Suppressor macrophage treated with lipopolysaccharide for 1 hour (primary cell): ENCODE data around the gene DYRK1A.
"Not testable (repeated sequence)": the region's sequence is repeated elsewhere in the genome, so short reads cannot be mapped to it uniquely, and the experiment has no call there.

ENCODE experiments used
- DNase-seq, 3 donors: peaks; one replicate each; pipeline ENCODE4 v3.0.0-alpha.2; 2020 to 2022

Gene DYRK1A

DNA sequence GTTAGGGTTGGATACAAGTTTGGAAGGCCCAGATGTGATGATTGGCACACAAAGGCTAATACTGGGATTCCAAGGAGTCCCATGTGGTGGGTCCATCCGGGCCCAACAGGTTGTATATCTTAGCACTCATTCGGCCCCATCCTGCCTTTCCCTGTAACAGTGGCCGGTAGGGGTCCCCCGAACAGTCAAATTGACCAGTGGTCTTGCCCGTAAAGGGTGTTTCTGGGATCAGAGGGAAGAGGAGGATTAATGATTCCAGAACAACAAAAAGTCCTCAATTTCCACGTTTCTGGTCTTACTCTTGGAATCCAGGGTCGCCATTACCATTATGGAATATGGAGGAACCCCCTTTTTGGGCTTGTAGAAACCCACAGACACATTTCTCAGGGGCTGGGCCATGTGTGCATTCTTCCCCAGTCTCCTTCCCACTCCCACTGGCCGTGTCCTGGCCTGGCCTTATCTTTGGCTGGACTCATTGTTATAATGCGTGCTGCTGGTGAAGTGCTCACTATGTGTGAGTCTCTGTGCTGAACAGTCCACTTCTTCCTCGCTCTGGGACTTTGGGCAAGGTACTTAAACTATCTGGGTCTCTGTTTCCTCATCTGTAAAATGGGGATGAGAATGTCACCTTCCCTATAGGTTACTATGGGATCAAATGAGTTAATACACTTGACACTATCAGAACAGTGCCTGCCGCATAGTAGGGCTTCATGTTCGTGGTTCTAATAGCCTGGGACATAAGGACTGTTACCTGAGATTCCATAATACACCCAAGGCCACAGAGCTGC lies 161.8 kb downstream of the DYRK1A start:
- no peak for DNase-seq

DNA sequence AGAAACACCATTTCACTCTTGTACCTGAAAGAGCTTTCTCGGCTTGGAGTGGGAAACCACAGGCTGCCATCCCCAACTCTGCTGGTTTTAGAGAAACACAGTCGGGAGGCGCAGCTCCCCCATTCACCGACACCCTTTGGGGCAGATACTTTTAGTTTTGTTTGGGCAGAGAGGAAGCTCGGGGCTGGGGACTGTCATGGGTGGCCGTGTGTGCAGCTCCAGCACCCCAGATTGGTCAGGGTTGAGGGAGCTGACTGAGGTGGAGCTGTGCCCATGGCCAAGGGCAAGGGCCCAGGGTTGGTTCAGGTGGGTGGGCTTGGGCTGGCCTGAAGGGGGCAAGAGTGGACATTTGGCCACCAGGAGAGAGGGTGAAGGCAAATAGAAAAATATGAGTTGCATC lies 163.1 kb downstream of the DYRK1A start:
- DNase-seq, result no peak

DNA sequence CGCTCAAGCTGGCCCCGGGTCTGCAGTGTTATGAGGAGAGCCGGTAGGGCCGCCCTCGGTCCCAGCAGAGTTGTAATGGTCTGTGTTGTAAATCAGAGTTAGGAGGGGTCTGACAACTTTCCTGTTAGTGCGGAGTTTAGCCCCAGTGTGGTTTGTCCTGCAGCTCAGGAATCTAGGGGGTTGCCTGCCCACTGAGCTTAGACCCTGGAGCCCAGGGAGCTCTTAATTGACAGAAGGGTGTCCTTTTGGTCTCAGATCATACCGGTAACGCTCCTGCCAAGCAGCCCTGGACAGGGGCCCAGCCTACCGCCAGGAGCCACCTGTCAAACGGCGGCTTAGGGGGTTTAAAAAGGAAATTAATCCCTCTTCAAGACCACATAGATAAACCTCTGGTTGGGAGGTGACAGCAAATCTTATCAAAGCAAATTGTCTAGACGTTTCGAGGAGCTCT lies 164.4 kb downstream of the DYRK1A start:
- no peak for DNase-seq

DNA sequence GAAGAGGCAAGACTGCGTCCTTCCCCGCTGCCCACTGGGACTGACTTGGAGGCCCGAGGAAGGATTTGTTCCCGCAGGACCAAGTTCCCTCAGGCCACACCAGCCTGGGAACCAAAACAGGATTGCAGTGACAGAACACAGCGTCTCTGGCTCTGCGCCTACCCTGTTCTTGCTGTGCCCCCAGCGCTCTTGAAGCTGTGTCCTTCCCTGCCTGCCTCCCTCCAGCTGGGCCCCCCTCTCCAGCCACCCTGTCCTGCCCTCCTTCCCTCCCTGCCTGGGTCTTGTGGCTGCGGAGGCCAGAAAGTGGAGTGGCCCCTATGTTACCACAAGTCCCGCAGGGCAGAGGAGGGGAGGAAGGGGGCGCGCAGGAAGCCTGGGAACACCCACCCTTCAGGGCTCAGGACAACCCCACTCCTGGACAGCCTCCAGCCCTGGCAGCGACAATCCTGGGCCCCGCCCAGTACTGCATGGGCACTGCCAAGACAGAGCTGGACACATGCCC lies 164.9 kb downstream of the DYRK1A start:
- DNase-seq, result no peak

DNA sequence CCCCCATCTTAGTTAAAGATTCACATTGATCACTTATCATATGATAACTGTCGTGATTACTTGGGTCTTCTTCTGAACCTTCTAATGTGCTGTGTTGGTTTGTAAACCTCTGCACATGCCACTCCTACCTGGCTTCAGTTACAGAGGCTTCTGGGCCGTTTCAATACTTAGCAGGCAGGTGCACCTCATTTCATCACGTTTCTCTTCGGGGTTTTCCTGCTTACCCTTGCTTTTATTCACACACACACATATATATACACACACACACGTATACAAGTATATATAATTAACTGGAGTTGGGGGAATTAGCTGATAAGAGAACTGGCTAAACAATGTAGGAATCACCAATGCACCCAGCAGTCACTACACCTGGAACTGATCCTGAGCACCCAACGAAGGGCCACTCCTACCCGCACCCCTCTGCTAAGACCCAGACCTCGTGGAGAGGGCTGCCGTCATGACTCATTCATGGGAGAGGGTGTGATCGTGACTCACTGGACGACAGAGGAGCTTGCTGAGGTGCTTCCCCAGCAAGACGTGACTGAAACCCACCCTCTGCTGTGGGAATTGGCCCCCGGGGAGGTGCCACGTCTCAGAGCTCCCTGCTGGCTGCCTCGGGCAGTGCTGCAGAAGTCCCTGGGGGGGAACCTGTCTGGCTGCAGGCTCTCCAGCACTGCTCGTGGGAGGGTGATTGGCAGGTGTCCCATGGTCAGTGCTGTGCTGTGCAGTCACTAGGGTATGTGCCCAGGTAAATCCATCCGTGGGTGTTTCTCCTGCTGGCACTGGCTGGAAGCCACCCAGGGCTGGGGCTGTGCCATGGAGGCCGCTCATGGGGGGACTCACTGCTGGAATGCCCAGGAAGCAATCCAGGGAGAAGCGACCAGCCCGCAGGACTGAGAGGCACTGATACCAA lies 166.6 kb downstream of the DYRK1A start:
- DNase-seq, result peak in 2 of 3 donors; percentile 10 to 16

DNA sequence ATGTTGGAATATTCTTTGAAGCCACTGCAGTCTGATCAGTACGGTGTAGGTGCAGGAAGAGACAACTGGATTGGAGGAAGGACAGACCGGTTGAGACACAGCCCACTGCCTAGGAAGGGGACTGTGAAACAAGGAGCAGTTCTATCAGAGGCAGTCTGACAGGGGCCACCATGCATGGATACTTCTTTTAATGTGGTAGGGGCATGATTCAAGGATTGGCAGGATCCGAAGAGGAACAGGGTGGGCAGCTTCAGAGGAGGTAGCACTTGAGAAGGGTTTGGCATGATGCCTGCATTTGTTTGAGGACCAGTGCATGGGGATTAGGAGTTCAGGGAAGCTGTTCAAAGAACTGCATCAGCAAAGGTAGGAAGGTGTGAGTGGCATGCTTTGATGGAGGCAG lies 167.9 kb downstream of the DYRK1A start:
- DNase-seq, result no peak

DNA sequence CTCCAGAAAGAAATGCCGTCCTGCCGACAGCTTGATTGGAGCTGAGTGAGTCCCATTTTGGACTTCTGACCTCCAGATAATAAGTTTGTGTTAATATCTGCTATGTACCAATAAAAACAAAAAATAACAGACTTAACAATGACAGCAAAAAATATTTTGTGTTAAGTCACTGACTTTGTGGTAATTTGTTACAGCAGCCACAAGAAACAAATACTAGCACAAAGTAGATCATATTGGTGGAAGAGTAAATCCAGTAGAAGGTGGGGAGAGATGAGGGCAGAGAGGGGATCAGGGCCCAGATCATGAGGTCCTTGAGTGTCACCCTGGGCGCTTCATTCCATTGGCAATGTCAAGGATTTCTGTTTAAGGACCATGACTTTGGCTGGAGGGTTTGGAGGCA lies 168.6 kb downstream of the DYRK1A start:
- DNase-seq, result no peak

DNA sequence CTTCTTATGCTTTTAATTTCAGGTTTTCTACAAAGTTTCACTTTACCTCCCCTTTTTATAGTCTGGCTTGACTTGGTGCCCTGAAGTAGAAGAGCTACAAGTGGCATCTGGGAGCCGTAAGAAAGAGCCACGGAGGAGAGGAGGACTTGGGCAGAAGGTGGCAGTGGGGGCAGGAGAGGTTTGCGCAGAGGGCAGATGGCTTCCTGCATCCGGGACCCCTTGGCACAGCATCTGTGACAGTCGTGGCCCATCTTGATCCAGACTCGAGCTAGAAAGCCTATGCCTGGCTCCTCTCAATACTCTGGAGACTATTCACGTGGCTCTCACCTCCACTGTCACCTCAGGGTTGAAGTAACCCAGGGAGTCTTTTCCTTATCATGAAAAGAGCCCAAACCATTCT lies 169.1 kb downstream of the DYRK1A start:
- DNase-seq, result no peak

DNA sequence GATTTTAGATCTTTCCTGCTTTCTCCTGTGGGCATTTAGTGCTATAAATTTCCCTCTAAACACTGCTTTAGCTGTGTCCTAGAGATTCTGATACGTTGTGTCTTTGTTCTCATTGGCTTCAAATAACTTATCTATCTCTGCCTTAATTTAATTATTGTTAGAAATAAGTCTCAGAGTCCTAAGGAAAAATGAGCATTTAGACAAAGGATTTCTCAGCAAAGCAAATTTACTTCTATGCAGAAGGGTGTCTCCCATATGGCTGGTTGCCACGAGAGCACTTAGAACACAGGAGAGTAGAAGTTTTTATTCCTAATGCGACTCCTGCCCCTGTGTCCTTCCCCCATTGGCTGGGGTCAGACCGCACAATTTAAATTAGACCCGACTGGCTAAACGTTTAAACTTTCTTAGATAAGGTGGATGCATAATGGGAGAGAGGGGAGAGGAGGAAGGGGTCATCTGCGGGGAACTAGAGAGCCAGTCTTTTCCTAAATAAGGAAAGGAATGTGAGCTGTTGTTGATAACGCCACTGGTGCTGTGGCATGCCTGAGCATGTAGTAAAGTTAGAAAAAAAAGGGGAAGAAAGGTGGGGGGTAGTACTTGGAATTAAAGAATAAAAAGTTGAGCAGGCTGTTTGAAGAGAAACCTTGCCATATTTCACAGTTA lies 170.2 kb downstream of the DYRK1A start:
- no peak for DNase-seq

DNA sequence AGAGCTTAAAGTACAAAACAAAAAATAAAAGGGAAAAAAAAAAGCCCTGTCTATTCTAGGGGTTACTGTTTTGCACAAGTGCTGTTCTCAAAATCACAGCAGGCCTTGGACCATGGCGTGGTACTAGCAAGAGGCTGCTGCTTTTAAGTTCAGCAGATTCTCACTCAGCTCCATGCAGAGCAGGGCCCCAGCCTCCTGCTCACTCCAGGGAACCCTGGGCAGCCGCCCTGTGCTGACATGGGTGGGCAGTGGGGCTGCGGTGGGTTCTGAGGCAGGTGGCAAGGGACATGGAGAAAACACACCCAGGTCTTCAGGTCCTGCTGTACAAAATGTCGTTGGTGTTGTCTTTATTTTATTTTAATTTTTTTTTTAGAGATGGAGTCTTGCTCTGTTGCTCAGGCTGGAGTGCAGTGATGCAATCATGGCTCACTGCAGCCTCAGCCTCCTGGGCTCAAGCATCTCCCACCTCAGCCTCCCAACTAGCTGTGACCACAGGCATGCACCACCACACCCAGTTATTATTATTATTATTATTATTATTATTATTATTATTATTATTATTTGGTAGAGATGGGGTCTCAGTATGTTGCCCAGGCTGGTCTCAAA lies 170.9 kb downstream of the DYRK1A start:
- no peak for DNase-seq

DNA sequence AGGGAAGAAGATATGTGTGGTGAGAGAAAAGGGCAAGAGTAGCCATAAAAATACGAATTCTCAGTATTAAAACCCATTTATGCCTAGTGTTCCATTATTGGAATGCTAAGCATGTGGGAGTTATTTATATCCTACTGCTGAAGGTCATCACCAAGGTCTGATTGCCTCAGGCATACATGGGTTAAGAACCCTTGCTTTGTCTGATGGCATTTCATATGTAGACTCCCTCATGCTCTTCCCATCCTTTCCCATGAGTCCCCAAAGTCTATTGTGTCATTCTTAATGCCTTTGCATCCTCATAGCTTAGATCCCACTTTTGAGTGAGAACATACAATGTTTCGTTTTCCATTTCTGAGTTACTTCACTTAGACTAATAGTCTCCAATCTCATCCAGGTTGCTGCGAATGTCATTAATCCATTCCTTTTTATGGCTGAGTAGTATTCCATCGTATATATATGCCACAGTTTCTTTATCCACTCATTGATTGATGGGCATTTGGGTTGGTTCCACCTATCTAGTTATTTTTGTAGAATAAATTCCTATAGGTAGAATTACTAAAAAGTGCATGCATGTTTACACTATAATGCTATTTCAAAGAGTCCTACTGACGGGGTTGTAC lies 172.5 kb downstream of the DYRK1A start:
- DNase-seq, result no peak

DNA sequence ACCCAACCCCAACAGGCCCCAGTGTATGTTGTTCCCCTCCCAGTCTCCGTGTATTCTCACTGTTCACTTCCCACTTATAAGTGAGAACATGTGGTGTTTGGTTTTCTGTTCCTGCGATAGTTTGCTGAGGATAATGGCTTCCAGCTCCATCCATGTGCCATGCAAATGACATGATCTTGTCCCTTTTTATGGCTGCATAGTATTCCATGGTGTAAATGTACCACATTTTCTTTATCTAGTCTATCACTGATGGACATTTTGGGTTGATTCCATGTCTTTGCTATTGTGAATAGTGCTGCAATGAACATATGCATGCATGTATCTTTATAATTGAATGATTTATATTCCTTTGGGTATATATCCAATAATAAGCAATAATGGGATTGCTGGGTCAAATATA lies 174.6 kb downstream of the DYRK1A start:
- DNase-seq, result not testable (repeated sequence)

DNA sequence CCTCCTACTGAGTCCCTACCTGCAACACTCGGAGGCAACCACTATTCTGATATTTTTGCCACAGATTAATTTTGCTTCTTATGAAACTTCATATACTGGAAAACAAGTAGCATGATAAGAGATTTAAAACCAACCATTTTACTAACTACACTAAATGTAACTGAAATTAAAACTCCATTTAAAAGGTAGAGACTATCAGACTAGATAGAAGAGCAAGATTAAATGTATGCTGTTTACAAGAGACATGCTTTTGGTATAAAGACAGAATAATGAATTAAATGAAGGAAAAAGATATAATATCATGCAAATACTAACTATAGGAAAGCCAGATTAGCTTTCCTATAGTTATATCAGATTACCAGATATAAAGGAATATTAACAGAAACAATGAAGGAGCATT lies 175.9 kb downstream of the DYRK1A start:
- no peak for DNase-seq

DNA sequence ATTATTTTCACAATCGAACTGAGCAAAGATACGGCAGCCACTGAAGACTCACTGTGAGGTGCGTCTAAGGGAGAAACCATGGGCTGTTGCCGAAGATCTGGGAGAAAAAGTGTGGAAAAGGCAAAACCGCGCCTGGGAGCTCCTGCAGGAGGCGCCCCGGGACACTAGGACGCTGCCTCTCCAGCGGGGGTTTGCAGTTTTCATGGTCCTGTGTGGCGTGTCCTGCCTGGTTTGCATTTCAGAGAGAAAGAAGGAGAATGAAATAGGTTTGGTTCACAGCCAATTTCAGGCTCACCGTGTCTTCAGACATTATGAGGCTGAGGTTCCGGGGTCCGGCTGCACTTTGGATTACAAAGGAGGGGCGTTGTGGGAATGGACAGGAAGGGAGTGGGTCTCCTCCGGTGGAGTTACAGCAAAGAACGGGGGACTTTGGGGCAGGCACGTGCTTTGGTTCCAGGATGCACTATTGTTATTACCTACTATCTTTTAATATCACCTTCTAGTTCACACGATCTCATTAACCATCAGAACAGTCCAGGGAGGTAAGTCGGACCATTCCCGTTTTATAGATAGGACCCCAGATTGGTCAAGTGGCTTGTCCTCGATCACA lies 179.8 kb downstream of the DYRK1A start:
- no peak for DNase-seq

DNA sequence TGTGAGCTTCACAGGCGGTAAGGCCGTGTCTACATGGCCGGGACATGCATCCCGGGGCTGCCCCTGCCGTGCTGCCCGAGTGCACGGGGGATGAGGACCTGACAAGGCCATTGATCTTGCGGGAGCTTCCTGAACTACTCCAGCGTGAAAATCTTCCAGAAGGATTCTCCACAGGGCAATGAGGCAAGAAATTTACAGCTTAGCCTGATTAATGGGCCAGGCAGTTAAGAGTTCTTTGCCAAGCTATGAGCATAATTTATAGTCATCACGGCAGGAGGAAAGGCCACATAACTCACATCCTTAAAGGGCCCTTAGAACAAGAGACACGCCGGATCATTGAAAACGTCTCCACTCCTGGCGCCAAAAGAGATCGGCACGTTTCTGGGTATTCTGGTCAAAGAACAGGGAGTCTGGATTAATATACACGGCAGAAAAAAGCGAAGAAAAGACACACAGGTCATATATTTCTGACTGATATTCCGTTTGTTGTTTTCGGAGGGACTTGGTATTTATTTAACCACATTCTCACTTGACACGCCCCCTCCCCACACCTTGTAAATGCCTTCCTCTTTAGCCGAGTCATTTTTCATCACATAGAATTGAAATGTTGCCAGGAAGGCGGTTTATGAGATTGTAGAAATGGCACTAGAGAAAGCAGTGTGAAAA lies 180.5 kb downstream of the DYRK1A start:
- DNase-seq, result no peak

DNA sequence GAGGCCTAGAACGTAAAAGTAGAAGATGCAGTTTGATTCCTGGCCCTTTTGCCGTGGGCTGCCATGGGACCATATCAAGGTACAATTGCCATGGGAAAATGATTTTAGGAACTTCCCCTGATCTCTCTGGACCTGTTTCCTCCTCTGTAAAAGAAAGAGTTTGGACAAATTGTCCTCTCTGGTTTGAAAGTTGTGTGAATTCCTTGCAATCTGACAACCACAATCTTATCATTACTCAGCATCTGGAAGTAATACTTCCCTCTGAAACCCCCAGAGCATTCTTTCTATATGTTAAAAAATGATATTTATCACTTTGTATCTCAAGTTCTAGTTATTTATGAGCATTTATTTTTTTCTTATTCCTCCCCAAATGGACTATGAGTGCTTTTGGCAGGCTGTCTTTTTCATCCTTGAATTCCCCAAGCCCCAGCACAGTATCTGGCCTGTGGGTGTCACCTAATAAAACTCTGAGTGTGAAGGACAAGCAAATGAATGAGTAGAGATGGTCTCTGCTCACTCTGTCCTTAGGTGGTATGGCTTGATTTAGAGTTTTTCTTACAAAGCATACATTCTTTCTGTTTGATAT lies 181.1 kb downstream of the DYRK1A start:
- DNase-seq, result no peak

DNA sequence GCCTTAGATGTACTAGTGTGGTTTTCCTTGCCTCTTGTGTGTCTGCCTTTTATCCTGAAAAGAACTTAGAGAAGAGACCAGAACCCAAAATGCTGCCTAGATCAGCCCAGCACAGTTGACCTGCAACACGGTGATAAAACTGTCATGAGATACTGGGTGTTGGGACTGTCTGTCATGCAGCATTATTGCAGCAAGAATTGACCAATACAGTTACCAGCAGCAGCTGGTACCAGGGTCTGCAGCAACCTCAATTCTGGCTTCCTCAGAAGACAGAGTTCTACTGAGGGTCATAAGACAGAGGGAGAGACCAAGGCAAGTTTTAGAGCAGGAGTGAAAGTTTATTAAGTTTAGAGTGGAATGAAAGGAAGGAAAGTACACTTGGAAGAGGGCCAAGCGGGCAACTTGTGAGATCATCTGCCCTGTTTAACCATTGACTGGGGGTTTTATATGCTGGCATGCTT lies 182.0 kb downstream of the DYRK1A start:
- DNase-seq, result no peak

DNA sequence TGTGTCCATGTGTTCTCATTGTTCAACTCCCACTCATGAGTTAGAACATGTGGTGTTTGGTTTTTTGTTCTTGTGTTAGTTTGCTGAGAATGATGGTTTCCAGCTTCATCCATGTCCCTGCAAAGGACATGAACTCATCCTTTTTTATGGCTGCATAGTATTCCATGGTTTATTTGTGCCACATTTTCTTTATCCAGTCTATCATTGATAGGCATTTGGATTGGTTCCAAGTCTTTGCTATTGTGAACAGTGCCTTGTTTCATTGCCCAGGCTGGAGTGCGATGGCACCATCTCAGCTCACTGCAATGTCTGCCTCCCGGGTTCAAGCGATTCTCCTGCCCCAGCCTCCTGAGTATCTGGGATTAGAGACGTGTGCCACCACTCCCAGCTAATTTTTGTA lies 183.2 kb downstream of the DYRK1A start:
- not testable (repeated sequence) for DNase-seq

DNA sequence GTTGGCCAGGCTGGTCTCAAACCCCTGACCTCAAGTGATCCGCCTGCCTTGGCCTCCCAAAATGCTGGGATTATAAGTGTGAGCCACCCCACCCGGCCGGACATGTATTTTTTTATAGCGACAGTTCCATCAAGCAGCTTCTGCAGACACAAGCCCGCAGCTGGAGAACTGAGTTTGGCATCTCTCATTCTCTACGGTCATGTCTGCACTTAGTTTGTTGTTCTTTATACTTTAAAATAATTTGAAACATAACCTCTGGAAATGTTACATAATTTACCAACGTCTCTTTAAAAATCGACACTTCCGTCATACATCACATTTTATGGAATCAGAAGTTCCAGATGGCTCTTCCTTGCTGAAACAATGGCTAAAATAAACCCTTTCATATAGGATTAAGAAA lies 183.6 kb downstream of the DYRK1A start:
- DNase-seq, result no peak

DNA sequence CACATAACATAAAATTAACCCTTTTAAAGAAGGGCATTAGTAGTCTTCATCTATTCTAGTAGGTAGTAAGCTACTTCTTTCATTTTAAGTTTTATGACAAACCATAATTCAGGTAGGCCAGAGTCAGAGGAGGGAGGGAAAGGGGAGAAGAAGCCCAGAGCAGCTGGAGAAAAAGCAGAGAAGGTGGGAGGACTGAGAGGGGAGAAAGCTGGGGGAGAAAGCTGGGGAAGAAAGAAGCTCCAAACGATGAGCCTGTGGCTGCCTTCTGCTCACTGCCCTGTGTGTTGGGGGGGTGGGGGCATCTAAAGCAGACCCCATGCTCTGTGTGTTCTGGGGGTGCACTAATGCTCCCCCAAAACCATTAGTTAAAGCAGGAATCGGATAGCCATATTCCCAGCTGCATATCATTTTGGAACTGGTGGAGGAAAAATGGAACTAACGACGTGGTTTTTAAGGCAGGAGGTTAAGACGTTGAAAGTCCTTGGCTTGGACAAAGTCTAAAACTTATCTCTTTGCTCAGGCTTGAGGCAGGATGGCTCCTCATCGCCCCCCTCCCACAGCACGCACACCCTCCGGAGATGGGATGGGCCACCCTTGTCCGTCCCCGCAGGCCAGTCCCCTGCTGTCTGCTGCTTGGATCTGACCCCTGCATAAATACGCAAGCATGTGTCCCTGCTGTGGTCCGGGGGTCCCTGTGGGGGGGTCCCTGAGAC lies 184.2 kb downstream of the DYRK1A start:
- DNase-seq, result no peak
